Measurements from ENCODE around the gene IMPDH2.
A peak's percentile ranks its signal among the peaks of the same experiment; 100 is the strongest.

The IMPDH2 gene

GRCh38 chr3:49005303-49005680, 23.9 kb downstream of the IMPDH2 start:
- DNase-seq, result no peak

GRCh38 chr3:49004352-49005302, 24.6 kb downstream of the IMPDH2 start:
- no peak for DNase-seq

DNA sequence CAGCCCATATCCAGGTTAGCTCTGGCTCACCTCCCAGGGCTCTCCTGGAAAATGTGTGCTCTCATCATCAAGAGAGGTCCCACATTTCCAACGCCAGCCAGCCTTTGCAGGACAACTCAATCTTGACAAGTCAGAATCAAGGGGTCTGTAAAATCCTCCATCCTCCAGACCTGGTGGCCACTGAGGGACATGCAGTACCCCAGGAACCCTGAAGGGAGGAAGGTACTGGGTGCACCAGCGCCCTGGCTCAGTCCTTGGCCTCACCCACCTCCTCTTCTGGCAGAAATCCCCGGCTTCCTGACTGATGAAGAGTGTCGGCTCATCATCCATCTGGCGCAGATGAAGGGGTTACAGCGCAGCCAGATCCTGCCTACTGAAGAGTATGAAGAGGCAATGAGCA, 28.0 kb downstream of the IMPDH2 start:
- no peak for DNase-seq

- no peak for DNase-seq
These were observed 29.9 kb downstream of the IMPDH2 start for GRCh38 chr3:48999085-48999858.

GRCh38 chr3:48997714-48998637, 31.2 kb downstream of the IMPDH2 start:
- DNase-seq, result no peak

GRCh38 chr3:48997102-48997635, 32.0 kb downstream of the IMPDH2 start:
- DNase-seq, result no peak

DNA sequence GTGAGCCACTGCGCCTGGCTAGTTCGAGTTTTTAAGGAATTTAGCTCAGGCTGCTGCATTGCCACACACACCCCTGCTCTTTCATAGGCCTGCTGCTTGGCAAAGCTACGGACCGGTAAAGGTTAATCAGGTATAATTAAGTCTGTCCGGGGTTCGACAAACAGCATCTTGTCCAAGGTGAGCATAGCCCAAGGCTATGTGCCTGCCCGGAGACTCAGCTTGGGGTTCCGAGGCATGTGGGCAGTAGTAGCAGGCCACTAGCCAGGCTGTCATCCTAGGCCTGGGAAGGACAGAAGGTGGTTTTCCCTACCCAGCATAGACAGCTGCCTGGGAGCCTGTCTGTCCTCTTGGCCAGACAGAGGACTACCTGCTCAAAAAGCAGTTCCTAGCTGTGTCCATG, 32.6 kb downstream of the IMPDH2 start:
- DNase-seq, result no peak

GRCh38 chr3:48993834-48994233, 35.4 kb downstream of the IMPDH2 start:
- no peak for DNase-seq

- DNase-seq, result no peak
These were observed 37.2 kb downstream of the IMPDH2 start for GRCh38 chr3:48991851-48992545.

DNA sequence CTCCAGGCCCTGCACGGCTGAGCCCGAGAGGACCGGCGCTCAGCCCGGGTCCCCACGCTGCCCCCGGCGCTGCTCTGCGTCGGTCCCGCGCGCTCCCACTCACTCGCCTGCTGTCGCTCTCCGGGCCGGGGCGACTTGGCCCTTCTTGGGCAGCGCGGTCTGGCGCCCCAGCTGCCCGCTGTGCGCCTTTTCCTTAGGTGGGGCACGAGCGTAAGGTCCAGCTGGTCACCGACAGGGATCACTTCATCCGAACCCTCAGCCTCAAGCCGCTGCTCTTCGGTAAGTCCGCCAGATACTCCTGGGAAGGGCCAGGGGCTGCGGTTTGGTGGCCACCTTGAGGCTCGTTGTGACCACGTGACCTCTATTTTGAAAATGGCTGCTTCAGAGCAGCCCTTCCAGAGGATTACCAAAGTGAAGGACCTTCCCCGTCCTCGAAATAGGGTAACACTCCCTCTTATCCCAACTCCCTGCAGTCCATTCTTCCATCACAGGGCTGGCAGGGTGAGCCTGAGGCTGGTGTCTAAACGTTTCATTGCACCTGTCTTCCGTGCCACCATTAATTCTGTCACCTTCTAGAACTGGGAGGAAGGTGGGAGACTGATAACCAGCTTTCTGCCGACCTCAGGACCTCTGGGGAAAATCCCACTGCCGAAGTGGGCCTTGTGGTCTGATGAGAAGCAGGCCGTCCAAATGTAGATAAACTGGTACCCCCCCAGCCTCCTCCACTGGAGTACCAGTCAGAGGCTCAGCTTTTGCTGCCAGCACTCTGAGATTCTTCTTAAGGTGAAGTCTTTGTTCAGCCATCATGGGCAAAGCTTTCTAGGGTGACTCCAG, 38.3 kb downstream of the IMPDH2 start:
- peak; percentile 32 for DNase-seq

DNA sequence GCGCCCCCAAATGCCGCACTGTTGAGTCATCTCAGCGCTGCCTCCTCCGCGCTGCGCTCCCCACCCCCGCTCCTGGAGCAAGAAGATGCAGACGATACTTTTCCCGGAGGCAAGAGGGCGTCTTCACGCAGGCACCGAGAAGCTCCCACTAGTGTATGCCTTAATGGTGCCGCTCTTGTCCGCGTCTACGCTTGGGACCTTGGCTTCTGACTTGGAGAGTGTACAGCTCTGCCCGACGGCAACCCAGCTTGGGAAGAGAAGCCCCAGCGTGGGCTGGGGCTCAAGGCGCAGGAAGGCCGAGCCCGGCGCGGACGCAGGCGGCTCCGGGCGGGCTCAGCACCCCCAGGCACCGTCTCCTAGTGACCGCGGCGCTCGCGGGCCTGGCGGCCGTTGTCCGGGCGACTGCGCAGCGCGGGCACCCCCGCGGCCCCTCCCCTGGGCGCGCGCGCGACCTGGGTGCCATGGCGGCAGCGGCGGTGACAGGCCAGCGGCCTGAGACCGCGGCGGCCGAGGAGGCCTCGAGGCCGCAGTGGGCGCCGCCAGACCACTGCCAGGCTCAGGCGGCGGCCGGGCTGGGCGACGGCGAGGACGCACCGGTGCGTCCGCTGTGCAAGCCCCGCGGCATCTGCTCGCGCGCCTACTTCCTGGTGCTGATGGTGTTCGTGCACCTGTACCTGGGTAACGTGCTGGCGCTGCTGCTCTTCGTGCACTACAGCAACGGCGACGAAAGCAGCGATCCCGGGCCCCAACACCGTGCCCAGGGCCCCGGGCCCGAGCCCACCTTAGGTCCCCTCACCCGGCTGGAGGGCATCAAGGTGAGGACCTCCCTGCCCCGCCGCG, 39.2 kb downstream of the IMPDH2 start, which contains the start of gene P4HTM:
Gene P4HTM (plus strand): TSS at position 446 of the 840 bp plus-strand sequence. CDS start 16 bp downstream, at position 462.
- peak; percentile 82 for DNase-seq

DNA sequence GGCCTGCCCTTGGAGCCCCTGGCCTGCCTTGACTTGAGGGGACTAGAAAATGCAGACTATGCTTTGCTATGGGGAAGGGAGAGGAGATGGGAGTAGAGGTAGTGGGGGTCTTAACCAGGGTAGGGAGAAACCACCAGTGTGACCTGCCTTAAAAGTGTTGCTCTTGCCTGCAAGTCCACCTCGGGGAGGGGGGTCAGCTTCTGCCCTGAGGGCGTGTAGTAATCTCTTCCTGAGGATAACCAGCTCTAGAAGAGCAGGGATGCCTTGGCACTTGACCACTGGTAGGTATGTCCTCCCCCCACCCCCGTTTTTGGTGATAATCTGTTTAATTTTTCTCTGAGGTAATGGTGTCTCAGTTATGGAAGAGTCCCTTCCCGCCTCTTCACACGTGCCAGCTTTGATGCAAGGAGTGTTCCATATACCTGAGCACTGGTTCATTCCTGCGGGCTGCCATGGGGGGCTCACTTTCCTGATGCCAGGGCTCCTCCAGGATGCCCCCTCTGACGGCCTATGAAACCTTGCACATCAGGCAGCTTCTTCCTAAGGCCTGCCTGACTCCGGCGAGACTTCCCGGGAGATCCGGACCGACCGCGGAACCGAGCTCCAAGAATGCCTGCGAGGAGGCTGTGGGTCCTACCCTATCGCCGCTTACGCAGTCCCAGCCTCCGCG, 39.9 kb downstream of the IMPDH2 start:
- no peak for DNase-seq

GRCh38 chr3:48985831-48986376, 43.3 kb downstream of the IMPDH2 start:
- DNase-seq, result no peak

DNA sequence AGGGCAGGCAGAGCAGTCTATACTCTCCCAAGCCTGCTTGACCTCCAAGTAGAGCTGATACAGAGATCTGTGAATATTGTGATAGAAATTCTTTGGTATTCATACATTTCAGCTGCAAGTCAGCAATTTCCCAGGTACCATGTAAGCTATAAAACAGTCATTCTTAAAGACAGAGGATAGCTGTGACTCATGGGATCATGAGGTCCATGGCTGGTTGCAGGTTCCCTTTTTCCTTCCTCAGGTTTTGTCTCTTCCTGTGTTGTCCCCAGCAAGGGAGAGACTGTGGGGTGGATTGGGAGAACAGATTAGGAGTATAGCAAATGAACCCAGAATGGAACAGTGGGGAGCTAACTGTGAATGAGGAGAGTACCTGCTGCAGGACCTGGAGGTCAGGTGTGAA, 44.5 kb downstream of the IMPDH2 start:
- DNase-seq, result no peak

DNA sequence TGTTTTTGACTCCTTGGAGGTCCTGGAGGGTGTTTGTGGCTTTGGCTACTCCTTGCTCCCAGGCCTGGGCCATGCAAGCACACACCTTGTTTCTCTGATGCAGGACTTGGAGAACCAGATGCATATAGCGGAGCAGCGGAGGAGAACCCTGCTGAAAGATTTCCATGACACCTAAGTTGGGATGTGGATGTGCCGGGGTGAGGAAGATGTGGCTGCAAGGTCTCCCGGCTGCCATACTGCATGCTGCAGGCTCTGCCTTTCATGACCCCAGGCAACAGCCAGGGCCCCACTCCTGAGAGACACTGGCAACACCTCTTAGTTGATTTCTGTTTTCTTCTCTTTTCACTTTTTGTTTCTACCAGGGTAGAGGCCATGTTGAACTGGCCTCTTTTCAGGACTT, 46.1 kb downstream of the IMPDH2 start:
- DNase-seq, result no peak

- no peak for DNase-seq
These were observed 46.5 kb downstream of the IMPDH2 start for GRCh38 chr3:48982686-48983085.

DNA sequence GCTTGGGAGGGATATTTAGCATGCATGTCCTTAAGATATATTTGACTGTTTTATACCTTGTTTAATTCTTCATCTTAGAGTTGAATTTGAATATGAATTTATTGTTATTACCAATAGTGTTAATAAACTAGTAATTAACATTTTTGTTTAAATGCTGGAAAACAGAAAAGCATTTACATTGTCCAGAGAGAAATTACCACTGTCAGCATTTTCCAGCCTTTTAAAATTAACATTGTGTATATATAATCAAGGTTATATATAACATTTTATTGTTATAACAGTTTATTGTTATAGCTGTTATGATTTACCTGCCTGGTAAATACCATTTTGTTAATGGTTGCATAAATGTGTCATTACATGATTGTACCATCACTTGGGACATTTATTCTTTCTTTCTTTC, 47.2 kb downstream of the IMPDH2 start:
- no peak for DNase-seq

GRCh38 chr3:48980295-48980694, 48.9 kb downstream of the IMPDH2 start:
- DNase-seq, result no peak

GRCh38 chr3:48979451-48979850, 49.7 kb downstream of the IMPDH2 start:
- DNase-seq, result no peak

Measured in activated naive CD4-positive, alpha-beta T cell treated with Interleukin-2 at 50 U/mL for 16 hours (primary cell).